GM18505 (cell line): Measurements from ENCODE around the gene CCDC127.
"Not testable (repeated sequence)": the region's sequence is repeated elsewhere in the genome, so short reads cannot be mapped to it uniquely, and the experiment has no call there.

ENCODE experiments used
- ATAC-seq: cut with Tn5 transposase; IDR thresholded peaks from one replicate; pipeline ENCODE4 v1.9.1; 2021; ENCODE audit not compliant: unreplicated experiment
- POLR2A ChIP-seq: IDR thresholded peaks from 4 replicates; pipeline ENCODE4 v1.6.1; 2011; ENCODE audit warnings: borderline replicate concordance; ENCODE audit not compliant: insufficient read depth, insufficient read length; ENCODE audit errors: extremely low read depth

CCDC127 gene

DNA sequence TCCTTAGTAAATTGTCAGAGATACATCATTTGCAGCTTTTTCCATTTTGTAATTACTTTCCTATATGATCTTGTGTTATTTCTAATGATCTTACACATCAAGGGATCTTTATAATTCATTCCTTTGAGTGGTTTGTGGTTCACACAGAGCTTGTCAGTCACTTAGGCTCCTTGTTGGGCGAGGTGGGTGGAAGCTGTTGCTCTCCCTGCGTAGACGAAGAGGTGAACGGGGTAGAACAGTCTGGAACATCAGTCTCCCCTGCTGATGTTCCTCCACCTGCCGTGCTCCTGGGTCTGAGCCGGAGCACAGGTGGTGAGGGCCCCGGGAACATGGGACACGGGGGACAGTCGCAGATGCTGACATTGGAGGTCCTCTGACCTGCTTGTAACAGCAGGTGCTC lies 17.6 kb upstream of the CCDC127 start:
- not testable (repeated sequence) for ATAC-seq

- ATAC-seq, result no peak
- TF ChIP-seq POLR2A, result no peak
Observed at GRCh38 chr5:234450-234849, 16.5 kb upstream of the CCDC127 start.

DNA sequence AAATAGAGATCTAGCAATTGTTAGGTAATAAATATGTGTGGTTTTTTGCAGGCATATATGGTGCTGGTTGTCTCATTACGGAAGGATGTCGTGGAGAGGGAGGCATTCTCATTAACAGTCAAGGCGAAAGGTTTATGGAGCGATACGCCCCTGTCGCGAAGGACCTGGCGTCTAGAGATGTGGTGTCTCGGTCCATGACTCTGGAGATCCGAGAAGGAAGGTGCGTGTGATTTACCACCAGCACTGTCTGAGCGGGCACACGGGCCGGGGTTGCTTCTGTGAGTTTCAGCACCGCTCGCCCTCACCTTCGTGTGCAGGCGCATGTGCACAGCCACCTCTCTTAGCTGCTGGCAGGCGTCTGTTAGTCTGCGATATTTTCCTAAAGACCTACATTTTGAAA lies 15.5 kb upstream of the CCDC127 start:
- ATAC-seq, result not testable (repeated sequence)

DNA sequence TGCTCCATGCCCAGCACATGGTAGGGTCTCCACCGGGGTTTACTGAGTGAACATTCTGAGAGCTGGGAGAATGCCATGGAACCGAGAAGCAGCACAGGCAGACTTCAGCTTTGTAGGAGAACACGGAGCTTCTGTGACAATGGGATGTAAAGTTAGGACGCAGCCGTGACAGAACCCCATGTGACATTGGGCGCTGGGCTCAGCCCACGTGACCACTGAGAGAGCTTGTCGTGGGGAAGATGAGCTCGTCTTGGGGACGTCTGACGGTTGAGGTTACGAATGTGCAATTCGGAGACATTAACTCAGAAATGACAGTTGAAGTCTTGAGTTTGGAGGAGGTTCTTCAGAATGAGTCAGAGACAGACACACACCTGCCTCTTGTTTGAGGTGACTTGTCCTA lies 13.7 kb upstream of the CCDC127 start:
- ATAC-seq, result no peak

GRCh38 chr5:230711-231110 lies 12.8 kb upstream of the CCDC127 start:
- no peak for TF ChIP-seq POLR2A
- ATAC-seq, result no peak

More for the DNA sequence above, 13.7 kb upstream of the CCDC127 start:
- TF ChIP-seq POLR2A, result no peak

DNA sequence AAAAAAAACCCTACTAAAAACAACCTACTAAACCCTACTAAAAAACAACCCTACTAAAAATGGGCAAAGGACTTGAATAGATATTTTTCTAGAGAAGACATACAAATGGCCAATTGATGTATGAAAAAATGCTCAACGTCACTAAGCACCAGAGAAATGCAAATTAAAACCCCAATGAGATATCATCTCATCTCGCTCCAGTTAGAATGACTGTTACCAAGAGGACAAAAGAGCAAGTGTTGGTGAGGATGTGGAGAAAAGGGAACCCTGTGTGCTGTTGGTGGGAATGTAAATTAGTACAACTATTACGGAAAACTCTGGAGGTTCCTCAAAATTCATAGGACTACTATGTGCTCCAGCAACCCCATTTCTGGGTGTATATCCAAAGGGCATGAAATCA lies 10.9 kb upstream of the CCDC127 start:
- ATAC-seq, result no peak
- no peak for TF ChIP-seq POLR2A

DNA sequence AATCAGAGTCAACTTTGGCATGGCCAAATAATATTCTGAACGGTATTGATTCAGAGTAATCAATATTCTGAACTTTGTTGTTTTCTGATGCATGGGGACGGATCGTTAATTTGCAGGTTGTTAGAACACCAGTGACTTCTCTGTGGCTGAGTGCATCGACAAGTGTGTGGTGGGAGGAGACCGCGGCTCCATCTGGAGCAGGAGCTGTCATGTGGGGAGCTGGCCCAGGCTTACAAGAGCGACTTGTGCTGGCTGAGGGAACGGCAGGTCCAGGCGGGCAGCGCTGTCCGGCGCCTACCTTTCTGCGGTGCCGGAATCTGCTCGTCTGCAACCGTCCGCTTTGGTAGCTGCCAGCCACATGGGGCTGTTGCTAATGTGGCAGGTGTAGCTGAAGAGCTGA lies 9.4 kb upstream of the CCDC127 start:
- ATAC-seq, result not testable (repeated sequence)

DNA sequence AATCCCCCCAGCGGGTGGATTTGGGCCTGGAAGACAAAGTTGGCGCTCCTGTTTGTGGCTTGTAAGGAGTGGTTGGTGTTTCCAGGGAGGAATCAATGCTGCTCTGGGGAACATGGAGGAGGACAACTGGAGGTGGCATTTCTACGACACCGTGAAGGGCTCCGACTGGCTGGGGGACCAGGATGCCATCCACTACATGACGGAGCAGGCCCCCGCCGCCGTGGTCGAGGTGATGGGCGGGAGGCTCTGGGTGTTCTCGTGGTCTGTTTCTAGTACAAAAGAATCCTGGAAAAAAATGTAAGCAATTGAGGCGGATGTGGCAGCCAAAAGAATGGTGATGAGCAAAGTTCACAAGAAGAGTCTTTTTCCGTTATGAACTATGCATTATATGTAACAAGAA lies 7.4 kb upstream of the CCDC127 start:
- no peak for TF ChIP-seq POLR2A
- ATAC-seq, result no peak

DNA sequence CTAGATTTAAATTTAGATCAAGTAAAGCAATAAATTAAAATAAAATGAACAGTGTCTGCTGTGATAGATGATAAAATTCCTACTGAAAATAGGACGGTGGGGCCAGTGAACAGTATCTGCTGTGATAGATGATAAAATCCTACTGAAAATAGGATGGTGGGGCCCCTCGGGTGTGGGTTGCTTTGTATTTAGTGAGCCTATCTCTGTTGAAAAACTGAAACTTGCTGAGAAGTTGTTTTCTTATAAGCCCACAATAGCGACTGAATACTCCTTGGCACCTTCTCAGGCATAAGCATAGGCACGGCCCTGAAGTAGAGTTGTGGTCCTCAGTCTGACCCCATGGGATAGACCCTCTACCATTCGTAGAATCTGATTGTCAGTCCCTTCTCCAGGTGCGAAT lies 5.8 kb upstream of the CCDC127 start:
- no peak for TF ChIP-seq POLR2A
- no peak for ATAC-seq

- ATAC-seq, result not testable (repeated sequence)
Observed at GRCh38 chr5:222951-223715, 5.2 kb upstream of the CCDC127 start.

DNA sequence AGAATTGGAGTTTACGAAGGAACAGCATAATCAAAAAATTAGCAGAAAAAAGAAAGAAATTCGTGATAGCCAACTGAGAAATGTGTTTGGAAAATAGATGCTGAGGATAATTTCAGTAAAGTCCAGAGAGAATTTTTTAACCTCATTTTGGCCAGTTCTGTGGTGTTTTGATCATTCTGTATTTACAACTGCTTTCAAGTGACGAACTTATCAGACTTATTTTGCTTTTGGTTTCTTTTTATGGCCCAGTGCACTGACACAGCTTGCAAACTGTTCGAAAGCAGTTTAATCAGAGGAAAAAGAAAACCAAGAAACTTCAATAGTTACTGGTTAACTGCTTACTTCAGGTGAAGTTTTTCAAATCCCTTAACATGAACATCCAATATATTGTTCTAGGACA lies 2.0 kb upstream of the CCDC127 start:
- TF ChIP-seq POLR2A, result no peak
- ATAC-seq, result no peak

- TF ChIP-seq POLR2A, result no peak
- no peak for ATAC-seq
Observed at GRCh38 chr5:219460-219863, 1.5 kb upstream of the CCDC127 start.

- ATAC-seq, result peak; percentile 22
- TF ChIP-seq POLR2A, result no peak
Observed at GRCh38 chr5:218457-219291, 721 bp upstream of the CCDC127 start.

GRCh38 chr5:216076-216475 lies 1.9 kb downstream of the CCDC127 start:
- ATAC-seq, result not testable (repeated sequence)

GRCh38 chr5:215256-215655 lies 2.7 kb downstream of the CCDC127 start:
- ATAC-seq, result not testable (repeated sequence)

DNA sequence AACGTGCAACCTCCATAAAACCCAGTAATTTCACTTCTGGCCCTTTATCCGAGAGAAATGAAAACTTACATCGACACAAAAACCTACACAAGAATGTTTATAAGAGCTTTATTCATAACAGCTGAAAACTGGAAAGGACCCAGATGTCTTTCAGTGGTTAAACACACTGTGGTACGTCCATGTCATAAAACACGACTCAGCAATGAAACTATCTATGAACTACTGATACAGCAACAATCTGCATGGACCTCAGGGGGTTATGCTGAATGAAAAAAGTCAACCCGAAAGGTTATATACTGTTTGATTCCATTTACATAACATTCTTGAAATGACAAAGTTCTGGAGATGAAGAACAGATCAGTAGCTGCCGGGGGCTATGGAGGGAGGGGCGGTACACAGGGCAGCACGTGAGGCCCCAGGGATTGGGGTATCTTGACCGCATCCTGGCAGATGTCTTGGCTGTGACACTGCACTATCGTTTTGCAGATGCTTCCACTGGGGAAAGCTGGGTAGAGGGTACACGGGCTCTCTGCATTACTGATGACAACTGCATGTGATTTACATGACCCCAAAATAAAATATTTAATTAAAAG lies 4.1 kb downstream of the CCDC127 start:
- TF ChIP-seq POLR2A, result no peak
- no peak for ATAC-seq
